HG03354 (cell line): Measurements from ENCODE around the gene FBXO4.
A peak's percentile ranks its signal among the peaks of the same experiment; 100 is the strongest.

Source experiments
- ATAC-seq: cut with Tn5 transposase; IDR thresholded peaks from one replicate; pipeline ENCODE4 v1.9.1; 2021; ENCODE audit warnings: mild to moderate bottlenecking; ENCODE audit not compliant: unreplicated experiment, poor library complexity, severe bottlenecking

The FBXO4 gene

GRCh38 chr5:41924872-41925554 is at the start of gene FBXO4:
Gene FBXO4 (plus strand): TSS chr5:41925281. CDS start chr5:41925310, 29 bp downstream.
- peak; percentile 89 for ATAC-seq

GRCh38 chr5:41876678-41877077 is 48.4 kb upstream of the FBXO4 start:
- no peak for ATAC-seq

GRCh38 chr5:41877408-41877807 is 47.7 kb upstream of the FBXO4 start:
- no peak for ATAC-seq

- peak; percentile 44 for ATAC-seq
Observed at GRCh38 chr5:41878173-41878572, 46.9 kb upstream of the FBXO4 start.

- peak; percentile 84 for ATAC-seq
Observed at GRCh38 chr5:41878643-41879478, 46.2 kb upstream of the FBXO4 start.

GRCh38 chr5:41882765-41883164 is 42.3 kb upstream of the FBXO4 start:
- no peak for ATAC-seq

GRCh38 chr5:41883243-41883642 is 41.8 kb upstream of the FBXO4 start:
- no peak for ATAC-seq

GRCh38 chr5:41883936-41884335 is 41.1 kb upstream of the FBXO4 start:
- no peak for ATAC-seq

- no peak for ATAC-seq
Observed at GRCh38 chr5:41885286-41885685, 39.8 kb upstream of the FBXO4 start.

- ATAC-seq, result peak; percentile 65
Observed at GRCh38 chr5:41891066-41891707, 33.9 kb upstream of the FBXO4 start.

GRCh38 chr5:41892031-41892430 is 33.0 kb upstream of the FBXO4 start:
- no peak for ATAC-seq

- peak; percentile 68 for ATAC-seq
Observed at GRCh38 chr5:41893074-41893851, 31.8 kb upstream of the FBXO4 start.

- no peak for ATAC-seq
Observed at GRCh38 chr5:41896230-41896629, 28.9 kb upstream of the FBXO4 start.

GRCh38 chr5:41903382-41903891 is 21.6 kb upstream of the FBXO4 start:
- ATAC-seq, result no peak

- ATAC-seq, result peak; percentile 99
Observed at GRCh38 chr5:41903892-41904799, 20.9 kb upstream of the FBXO4 start, which contains the start of gene RIMOC1. Gene RIMOC1 (plus strand): TSS chr5:41904344. CDS start chr5:41904368, 24 bp downstream.

- ATAC-seq, result no peak
Observed at GRCh38 chr5:41906151-41906550, 18.9 kb upstream of the FBXO4 start.

- no peak for ATAC-seq
Observed at GRCh38 chr5:41908374-41909079, 16.6 kb upstream of the FBXO4 start.

GRCh38 chr5:41918105-41918504 is 7.0 kb upstream of the FBXO4 start:
- ATAC-seq, result peak; percentile 52
